OCI-LY7 (cell line): ENCODE data around the gene IGSF22. TPM values are rescaled to one million over a fixed set of nuclear protein-coding genes. Genes with fewer than 3 reads are reported as not detected.

Source experiments
- BruUV-seq: library from RNA; stranded (reverse); fragments of 400-500 nt; replicated peaks from 2 replicates; lab custom pipeline; 2021; lab: Mats Ljungman, UMichigan
- CTCF ChIA-PET: fragments of 300-600 bp; sonication (Branson Sonifier 250); formaldehyde crosslinking; loops from one replicate; lab custom pipeline; 2022; ENCODE audit warnings: antibody characterized with exemption; ENCODE audit not compliant: unreplicated experiment; lab: Charles Lee
- POLR2A ChIA-PET: fragments of 300-600 bp; sonication (Branson Sonifier 250); formaldehyde crosslinking; loops from one replicate; lab custom pipeline; 2022; ENCODE audit warnings: antibody characterized with exemption; lab: Charles Lee
- DNase-seq: peaks from one replicate; pipeline ENCODE4 v3.0.0-alpha.2; 2015; ENCODE audit warnings: low spot score
- H2AFZ ChIP-seq: fragments of 200-600 bp; sonication (generic), shearing (Covaris generic); 2 replicates; pipeline ENCODE4 v1.6.1; 2014; ENCODE audit warnings: mild to moderate bottlenecking, antibody characterized with exemption, low read length, moderate library complexity
- H3K27ac ChIP-seq: fragments of 200-600 bp; sonication (generic); 2 replicates; pipeline ENCODE4 v1.5.1; 2014; ENCODE audit warnings: mixed run types, low read depth, mild to moderate bottlenecking, moderate library complexity, low read length, inconsistent platforms; ENCODE audit not compliant: poor library complexity, severe bottlenecking
- H3K36me3 ChIP-seq: fragments of 200-600 bp; sonication (generic); 2 replicates; pipeline ENCODE4 v1.6.1; 2014; ENCODE audit warnings: mild to moderate bottlenecking, antibody characterized with exemption, low read length, moderate library complexity, mixed read lengths; ENCODE audit not compliant: insufficient read depth
- H3K4me1 ChIP-seq: fragments of 200-600 bp; sonication (generic); 2 replicates; pipeline ENCODE4 v1.5.1; 2014; ENCODE audit warnings: mild to moderate bottlenecking, low read length; ENCODE audit not compliant: insufficient read depth, poor library complexity, severe bottlenecking
- H3K4me2 ChIP-seq: fragments of 200-600 bp; sonication (generic); 2 replicates; pipeline ENCODE4 v1.6.1; 2014; ENCODE audit warnings: mild to moderate bottlenecking, low read length
- H3K4me3 ChIP-seq: fragments of 200-600 bp; sonication (generic); 2 replicates; pipeline ENCODE4 v1.5.1; 2014; ENCODE audit warnings: mild to moderate bottlenecking, low read depth, low read length; ENCODE audit not compliant: poor library complexity, severe bottlenecking
- H3K79me2 ChIP-seq: fragments of 200-600 bp; sonication (generic); 2 replicates; pipeline ENCODE4 v1.6.1; 2016; ENCODE audit warnings: low read depth, mild to moderate bottlenecking, low read length, moderate library complexity, mixed read lengths; ENCODE audit not compliant: insufficient read depth
- H3K9me2 ChIP-seq: fragments of 200-600 bp; sonication (generic); 2 replicates; pipeline ENCODE4 v1.6.1; 2016; ENCODE audit warnings: mild to moderate bottlenecking, low read length, mixed read lengths; ENCODE audit not compliant: insufficient read depth
- H3K9me3 ChIP-seq: fragments of 200-600 bp; sonication (generic); 2 replicates; pipeline ENCODE4 v1.6.1; 2014; ENCODE audit warnings: mild to moderate bottlenecking, mixed run types, low read length, mixed read lengths
- H4K20me1 ChIP-seq: fragments of 200-600 bp; sonication (generic); 2 replicates; pipeline ENCODE4 v1.6.1; 2014; ENCODE audit warnings: mild to moderate bottlenecking, antibody characterized with exemption, low read length, moderate library complexity, mixed read lengths; ENCODE audit not compliant: insufficient read depth
- EZH2phosphoT487 ChIP-seq: fragments of 200-600 bp; sonication (generic); IDR thresholded peaks from 2 replicates; pipeline ENCODE4 v1.6.1; 2018; ENCODE audit warnings: low read depth, borderline replicate concordance, mild to moderate bottlenecking, mixed run types, antibody characterized with exemption, low read length, moderate library complexity, mixed read lengths
- intact Hi-C: fragments of 100-400 bp; cut with micrococcal nuclease; formaldehyde crosslinking; loops from one replicate; pipeline ENCODE4 v1.10.0; 2022; ENCODE audit not compliant: unreplicated experiment
- total RNA-seq, 2 experiments: library from RNA; depleted of rRNA in 1 of 2; stranded (reverse); fragments of >200 nt in 1 of 2; shearing (Covaris generic) in 1 of 2; gene quantifications; 2 replicates each; pipeline ENCODE4 v1.2.3, GENCODE V29; 2014 to 2022
- TF ChIP-seq, protein P1 (sequence below): fragments of 200-600 bp; sonication (generic); conservative IDR thresholded peaks from 2 replicates; pipeline ENCODE4 v1.5.1; 2014; ENCODE audit warnings: mild to moderate bottlenecking, antibody characterized with exemption, low read length, moderate library complexity, mixed read lengths

The IGSF22 gene
- total RNA-seq, 2 experiments from 2014 or later, result not detected

DNA sequence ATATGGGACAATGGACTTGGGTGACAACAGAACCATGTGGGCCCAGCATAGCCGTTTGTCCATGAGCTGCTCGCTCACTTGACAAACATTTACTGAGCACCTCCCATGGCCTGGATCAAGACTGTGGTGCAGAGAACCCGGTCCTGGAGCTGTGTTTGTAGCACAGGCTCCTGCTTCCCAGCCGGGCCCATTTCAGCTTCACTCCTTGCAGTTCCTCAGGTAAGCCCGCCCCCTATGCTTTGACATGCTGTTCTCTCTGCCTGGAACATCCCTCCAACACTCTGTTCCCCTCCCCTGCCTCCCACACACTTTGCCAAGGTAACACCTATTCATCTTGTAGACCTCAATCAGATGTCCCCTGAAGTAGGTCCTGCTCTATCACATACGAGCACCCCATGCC, 19.3 kb upstream of the IGSF22 start:
- Histone ChIP-seq H3K9me2 (no peaks in the 10 kb centered on the region), H3K9me3 (no peaks in the 10 kb centered on the region), H3K4me1 (no peaks in the 10 kb centered on the region), H3K4me2 (no peak overlapping the region), H2AFZ (no peak overlapping the region), H4K20me1 (no peaks in the 10 kb centered on the region), H3K4me3 (no peak overlapping the region), H3K27ac (no peak overlapping the region), H3K36me3 (no peaks in the 10 kb centered on the region), H3K79me2 (no peaks in the 10 kb centered on the region)
- CTCF ChIA-PET, result interaction anchor here (0.5 kb wide), 1 partner anchor 219 kb away, joined by 3 read pairs; the partner anchor contains the start of gene TSG101
- intact Hi-C loops, result no loop called here
- POLR2A ChIA-PET, result interaction anchor here (0.6 to 1.6 kb wide), 3 partner anchors 13 to 497 kb away, joined by 3 to 6 read pairs (median 4); no protein-coding TSS in a partner anchor
- DNase-seq, result no peak
- no TSS peak for BruUV-seq
- no peak for TF ChIP-seq EZH2phosphoT487
- TF ChIP-seq, protein P1, sequence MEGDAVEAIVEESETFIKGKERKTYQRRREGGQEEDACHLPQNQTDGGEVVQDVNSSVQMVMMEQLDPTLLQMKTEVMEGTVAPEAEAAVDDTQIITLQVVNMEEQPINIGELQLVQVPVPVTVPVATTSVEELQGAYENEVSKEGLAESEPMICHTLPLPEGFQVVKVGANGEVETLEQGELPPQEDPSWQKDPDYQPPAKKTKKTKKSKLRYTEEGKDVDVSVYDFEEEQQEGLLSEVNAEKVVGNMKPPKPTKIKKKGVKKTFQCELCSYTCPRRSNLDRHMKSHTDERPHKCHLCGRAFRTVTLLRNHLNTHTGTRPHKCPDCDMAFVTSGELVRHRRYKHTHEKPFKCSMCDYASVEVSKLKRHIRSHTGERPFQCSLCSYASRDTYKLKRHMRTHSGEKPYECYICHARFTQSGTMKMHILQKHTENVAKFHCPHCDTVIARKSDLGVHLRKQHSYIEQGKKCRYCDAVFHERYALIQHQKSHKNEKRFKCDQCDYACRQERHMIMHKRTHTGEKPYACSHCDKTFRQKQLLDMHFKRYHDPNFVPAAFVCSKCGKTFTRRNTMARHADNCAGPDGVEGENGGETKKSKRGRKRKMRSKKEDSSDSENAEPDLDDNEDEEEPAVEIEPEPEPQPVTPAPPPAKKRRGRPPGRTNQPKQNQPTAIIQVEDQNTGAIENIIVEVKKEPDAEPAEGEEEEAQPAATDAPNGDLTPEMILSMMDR, result no peak

DNA sequence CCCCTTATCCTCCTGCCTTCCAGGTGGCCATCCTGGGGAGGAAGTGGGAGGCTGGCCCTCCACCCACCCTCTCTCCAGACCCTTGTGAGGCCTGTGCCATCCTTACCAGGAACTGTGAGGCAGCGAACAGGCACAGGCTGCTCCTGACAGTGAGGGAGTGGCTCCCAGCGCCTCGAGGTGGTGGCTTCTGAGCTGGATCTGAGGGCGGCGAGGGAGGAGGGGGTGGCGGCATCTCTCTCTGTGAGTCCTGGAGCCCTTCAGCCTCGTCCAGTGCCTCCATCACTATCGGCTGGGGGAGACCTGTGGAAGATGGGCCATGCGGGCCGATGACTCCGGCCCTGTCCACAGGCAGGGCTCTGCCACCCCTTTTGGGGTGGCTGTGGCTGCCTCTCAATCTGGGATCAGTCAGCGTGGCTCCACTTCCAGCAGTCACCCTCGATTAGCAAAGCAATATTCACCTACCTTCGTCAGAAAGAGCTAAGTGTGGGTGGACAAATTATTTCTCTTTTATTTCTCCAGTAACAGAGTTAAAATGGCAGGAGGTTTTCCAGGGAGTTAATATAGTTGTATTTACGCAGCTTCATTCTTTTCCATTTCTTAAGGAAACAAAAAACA, 18.0 kb upstream of the IGSF22 start:
- Histone ChIP-seq H3K79me2 (no peaks in the 10 kb centered on the region), H3K4me3 (no peak overlapping the region), H3K9me2 (no peaks in the 10 kb centered on the region), H3K36me3 (no peaks in the 10 kb centered on the region), H3K9me3 (no peaks in the 10 kb centered on the region), H2AFZ (no peak overlapping the region), H3K27ac (no peak overlapping the region), H3K4me1 (no peaks in the 10 kb centered on the region), H4K20me1 (no peaks in the 10 kb centered on the region), H3K4me2 (no peak overlapping the region)
- intact Hi-C loops, result no loop called here
- CTCF ChIA-PET, result no interaction called here
- DNase-seq, result no peak
- BruUV-seq, result no TSS peak
- TF ChIP-seq, protein P1, result no peak
- TF ChIP-seq EZH2phosphoT487, result no peak
- POLR2A ChIA-PET, result interaction anchor here (1.6 kb wide), 1 partner anchor 14 kb away, joined by 6 read pairs; no protein-coding TSS in a partner anchor

DNA sequence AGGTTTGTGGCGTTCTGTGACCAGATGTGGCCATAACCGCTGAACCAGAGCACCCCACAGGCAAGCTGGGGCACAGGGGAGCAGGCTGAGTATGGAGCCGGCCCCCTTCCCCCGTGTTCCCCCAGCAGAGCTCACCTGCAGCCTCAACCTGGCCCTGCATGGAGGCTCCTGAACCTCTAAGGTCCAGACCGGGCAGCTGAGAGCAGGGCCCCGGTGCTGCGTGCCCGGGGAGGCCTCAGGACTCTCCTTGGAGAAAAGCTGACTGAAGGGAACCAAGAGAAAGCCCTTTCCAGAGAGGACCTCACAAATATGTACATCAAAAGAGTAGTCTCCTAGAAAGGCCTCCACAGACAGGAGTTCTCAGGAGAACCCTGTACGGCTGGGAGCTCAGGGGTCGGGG, 17.4 kb upstream of the IGSF22 start:
- TF ChIP-seq, protein P1, result no peak
- no peak for TF ChIP-seq EZH2phosphoT487
- Histone ChIP-seq H3K79me2 (no peaks in the 10 kb centered on the region), H4K20me1 (no peaks in the 10 kb centered on the region), H3K9me3 (no peaks in the 10 kb centered on the region), H2AFZ (no peak overlapping the region), H3K4me1 (no peaks in the 10 kb centered on the region), H3K27ac (no peak overlapping the region), H3K9me2 (no peaks in the 10 kb centered on the region), H3K4me2 (no peak overlapping the region), H3K36me3 (no peaks in the 10 kb centered on the region), H3K4me3 (no peak overlapping the region)
- DNase-seq, result no peak
- ChIA-PET CTCF (no interaction called here), POLR2A (interaction anchor here (0.6 kb wide), 1 partner anchor 63 kb away, joined by 3 read pairs; no protein-coding TSS in a partner anchor)
- intact Hi-C loops, result no loop called here
- no TSS peak for BruUV-seq
